Hepatocyte (in vitro differentiated cells): Measurements from ENCODE around the gene IL10RA. TPM values are rescaled to one million over a fixed set of nuclear protein-coding genes. Genes with fewer than 3 reads are reported as not detected.

Source experiments
- DNase-seq: peaks from one replicate; pipeline ENCODE4 v3.0.0-alpha.2; 2016; ENCODE audit warnings: low spot score
- H2AFZ ChIP-seq: fragments of 200-600 bp; sonication (generic); 2 replicates; pipeline ENCODE4 v1.6.0; 2016; ENCODE audit warnings: antibody characterized with exemption, mild to moderate bottlenecking
- H3K27ac ChIP-seq: fragments of 200-600 bp; sonication (generic); 2 replicates; pipeline ENCODE4 v1.5.1; 2016; ENCODE audit warnings: mild to moderate bottlenecking
- H3K27me3 ChIP-seq: fragments of 200-600 bp; sonication (generic); 2 replicates; pipeline ENCODE4 v1.6.1; 2016
- H3K36me3 ChIP-seq: fragments of 200-600 bp; sonication (generic); replicated peaks from 2 replicates; pipeline ENCODE4 v1.5.1; 2016; ENCODE audit warnings: low read depth; ENCODE audit not compliant: insufficient read depth
- H3K4me1 ChIP-seq: fragments of 200-600 bp; sonication (generic); 2 replicates; pipeline ENCODE4 v1.5.1; 2016; ENCODE audit warnings: mild to moderate bottlenecking, moderate library complexity; ENCODE audit not compliant: insufficient read depth
- H3K4me2 ChIP-seq: fragments of 200-600 bp; sonication (generic); 2 replicates; pipeline ENCODE4 v1.6.0; 2016
- H3K4me3 ChIP-seq: fragments of 200-600 bp; sonication (generic); 2 replicates; pipeline ENCODE4 v1.5.1; 2016; ENCODE audit warnings: mild to moderate bottlenecking
- H3K79me2 ChIP-seq: fragments of 200-600 bp; sonication (generic); 2 replicates; pipeline ENCODE4 v1.6.0; 2017; ENCODE audit warnings: mild to moderate bottlenecking
- H3K9me2 ChIP-seq: fragments of 200-600 bp; sonication (generic); replicated peaks from 2 replicates; pipeline ENCODE4 v1.6.0; 2017; ENCODE audit warnings: mild to moderate bottlenecking; ENCODE audit not compliant: insufficient read depth
- H3K9me3 ChIP-seq: fragments of 200-600 bp; sonication (generic); 2 replicates; pipeline ENCODE4 v1.5.1; 2016; ENCODE audit warnings: low read depth, mild to moderate bottlenecking
- H4K20me1 ChIP-seq: fragments of 200-600 bp; sonication (generic); 2 replicates; pipeline ENCODE4 v1.6.0; 2016; ENCODE audit warnings: mild to moderate bottlenecking; ENCODE audit not compliant: insufficient read depth, poor library complexity, severe bottlenecking
- CTCF ChIP-seq: fragments of 200-600 bp; sonication (generic); IDR thresholded peaks from 2 replicates; pipeline ENCODE4 v1.5.1; 2016; ENCODE audit warnings: antibody characterized with exemption, mild to moderate bottlenecking; ENCODE audit not compliant: poor library complexity
- EZH2 ChIP-seq: fragments of 200-600 bp; sonication (generic); IDR thresholded peaks from 2 replicates; pipeline ENCODE4 v1.6.1; 2016; ENCODE audit warnings: antibody characterized with exemption, mild to moderate bottlenecking, borderline replicate concordance
- EZH2phosphoT487 ChIP-seq: fragments of 200-600 bp; sonication (generic); IDR thresholded peaks from one replicate; pipeline ENCODE4 v1.6.1; 2018; ENCODE audit warnings: antibody characterized with exemption, mild to moderate bottlenecking, low read depth, moderate library complexity; ENCODE audit not compliant: unreplicated experiment, severe bottlenecking
- WGBS: methylation state at CpG from one replicate; pipeline ENCODE4 v1.1.6; 2016; ENCODE audit warnings: low lambda C conversion rate; ENCODE audit errors: missing lambda C conversion rate; 5-methylcytosine and 5-hydroxymethylcytosine counted together
- polyA plus RNA-seq: library from polyadenylated mRNA; unstranded; fragments of >200 nt; fragmentation: Nextera tagmentation; extraction: Ambion mirVana; gene quantifications from 2 replicates; pipeline ENCODE4 v1.2.1, GENCODE V29; 2016
- total RNA-seq: library from RNA; depleted of rRNA; stranded (reverse); fragments of >200 nt; gene quantifications from 2 replicates; pipeline ENCODE4 v1.2.3, GENCODE V29; 2014

Gene IL10RA
- total and polyA plus RNA-seq, 2 experiments from 2014 or later: 1.5 to 2.3 TPM

- 84% methylated on average over 8 of the region's 8 CpGs for WGBS
Measured at GRCh38 chr11:118046964-118047700, 60.9 kb downstream of the IL10RA start.

GRCh38 chr11:118047749-118048148 lies 61.6 kb downstream of the IL10RA start:
- Histone ChIP-seq H3K36me3 (no peaks in the 10 kb centered on the region), H3K4me1 (no peaks in the 10 kb centered on the region), H3K4me2 (no peak overlapping the region), H3K9me3 (no peaks in the 10 kb centered on the region), H3K27ac (no peak overlapping the region), H3K9me2 (no peaks in the 10 kb centered on the region), H3K27me3 (no peaks in the 10 kb centered on the region), H4K20me1 (no peaks in the 10 kb centered on the region), H3K4me3 (no peak overlapping the region), H2AFZ (no peak overlapping the region), H3K79me2 (no peaks in the 10 kb centered on the region)
- no peak for DNase-seq
- WGBS: 90% methylated on average over 4 of the region's 4 CpGs
- TF ChIP-seq CTCF (no peak), EZH2 (no peak), EZH2phosphoT487 (no peak)

More at GRCh38 chr11:118046964-118047700, 60.9 kb downstream of the IL10RA start:
- Histone ChIP-seq H3K9me3 (no peaks in the 10 kb centered on the region), H3K4me2 (no peak overlapping the region), H3K79me2 (no peaks in the 10 kb centered on the region), H3K4me3 (no peak overlapping the region), H4K20me1 (no peaks in the 10 kb centered on the region), H3K27ac (no peak overlapping the region), H3K27me3 (no peaks in the 10 kb centered on the region), H3K4me1 (no peaks in the 10 kb centered on the region), H3K9me2 (no peaks in the 10 kb centered on the region), H2AFZ (no peak overlapping the region), H3K36me3 (no peaks in the 10 kb centered on the region)
- TF ChIP-seq EZH2phosphoT487 (no peak), EZH2 (no peak), CTCF (no peak)
- DNase-seq: no peak

GRCh38 chr11:118048472-118049370 lies 62.5 kb downstream of the IL10RA start:
- no peak overlapping the region for H3K27ac ChIP-seq
- no peak overlapping the region for H3K4me2 ChIP-seq
- no peaks in the 10 kb centered on the region for H3K9me2 ChIP-seq
- TF ChIP-seq EZH2phosphoT487 (no peak), CTCF (no peak), EZH2 (no peak)
- H3K79me2 ChIP-seq: no peaks in the 10 kb centered on the region
- no peaks in the 10 kb centered on the region for H3K27me3 ChIP-seq
- H3K4me3 ChIP-seq: no peak overlapping the region
- no peaks in the 10 kb centered on the region for H3K4me1 ChIP-seq
- no peak for DNase-seq
- 94% methylated on average over 11 of the region's 11 CpGs for WGBS
- no peaks in the 10 kb centered on the region for H3K36me3 ChIP-seq
- H2AFZ ChIP-seq: no peak overlapping the region
- H3K9me3 ChIP-seq: no peaks in the 10 kb centered on the region
- no peaks in the 10 kb centered on the region for H4K20me1 ChIP-seq
